HepG2 (cell line): ENCODE measurements around the gene GSDME.

Source experiments
- CTCF ChIP-seq: sonication (generic); formaldehyde crosslinking; IDR thresholded peaks from 2 replicates; pipeline ENCODE4 v1.5.0; 2020; ENCODE audit warnings: mild to moderate bottlenecking, missing genetic modification reagents, moderate library complexity
- ELF1 ChIP-seq: sonication (generic); formaldehyde crosslinking; IDR thresholded peaks from 2 replicates; pipeline ENCODE4 v1.4.0; 2020; ENCODE audit warnings: missing genetic modification reagents
- NRL ChIP-seq: sonication (generic); formaldehyde crosslinking; IDR thresholded peaks from 2 replicates; pipeline ENCODE4 v1.5.0; 2020; ENCODE audit warnings: missing genetic modification reagents, mild to moderate bottlenecking, moderate library complexity, borderline replicate concordance
- POLR2A ChIP-seq, 2 experiments: IDR thresholded peaks; 2 replicates each; pipeline ENCODE4 v1.6.1; 2011; ENCODE audit warnings: low read depth in 2 of 2, low read length in 2 of 2, mild to moderate bottlenecking in 1 of 2, moderate library complexity in 1 of 2; ENCODE audit not compliant: insufficient read depth in 1 of 2
- SIN3A ChIP-seq: IDR thresholded peaks from 2 replicates; pipeline ENCODE4 v1.6.1; 2011; ENCODE audit warnings: low read depth, mild to moderate bottlenecking, control low read depth, low read length, borderline replicate concordance
- TBL1XR1 ChIP-seq: fragments of 150-350 bp; IDR thresholded peaks from 2 replicates; pipeline ENCODE4 v1.6.1; 2014; ENCODE audit warnings: borderline replicate concordance, low read length; ENCODE audit not compliant: partially characterized antibody
- TCF7L2 ChIP-seq: IDR thresholded peaks from 2 replicates; pipeline ENCODE4 v1.6.1; 2011; ENCODE audit warnings: mild to moderate bottlenecking, low read depth, low read length, moderate library complexity
- YY1 ChIP-seq: IDR thresholded peaks from 2 replicates; pipeline ENCODE4 v1.6.1; 2011; ENCODE audit warnings: low read length, low read depth, moderate library complexity, mild to moderate bottlenecking; ENCODE audit not compliant: insufficient read depth, insufficient replicate concordance
- ZNF670 ChIP-seq: sonication (generic); formaldehyde crosslinking; IDR thresholded peaks from 2 replicates; pipeline ENCODE4 v1.8.0; 2022; ENCODE audit warnings: mild to moderate bottlenecking, missing genetic modification reagents, borderline replicate concordance
- TF ChIP-seq, protein P1 (sequence below): sonication (generic); formaldehyde crosslinking; IDR thresholded peaks from 2 replicates; pipeline ENCODE4 v1.9.0; 2021; ENCODE audit warnings: missing genetic modification reagents, borderline replicate concordance
- TF ChIP-seq, protein P2 (sequence below): sonication (generic); formaldehyde crosslinking; IDR thresholded peaks from 2 replicates; pipeline ENCODE4 v1.4.0; 2020; ENCODE audit warnings: missing genetic modification reagents
- TF ChIP-seq, protein P3 (sequence below): sonication (generic); formaldehyde crosslinking; IDR thresholded peaks from 2 replicates; pipeline ENCODE4 v1.4.0; 2020; ENCODE audit warnings: mild to moderate bottlenecking, missing genetic modification reagents
- TF ChIP-seq, protein P4 (sequence below): sonication (generic); formaldehyde crosslinking; IDR thresholded peaks from 2 replicates; pipeline ENCODE4 v1.5.0; 2020; ENCODE audit warnings: missing genetic modification reagents

GRCh38 chr7:24773646-24774045 lies 16.4 kb upstream of the GSDME start:
- TF ChIP-seq YY1: no peak
- TF ChIP-seq CTCF: no peak
- TF ChIP-seq POLR2A (IDR thresholded peaks at IDR 0.05; ENCODE audit: insufficient read depth in 1 of 2, low read depth in 2 of 2, low read length in 2 of 2): no peak
- TF ChIP-seq, protein P1, sequence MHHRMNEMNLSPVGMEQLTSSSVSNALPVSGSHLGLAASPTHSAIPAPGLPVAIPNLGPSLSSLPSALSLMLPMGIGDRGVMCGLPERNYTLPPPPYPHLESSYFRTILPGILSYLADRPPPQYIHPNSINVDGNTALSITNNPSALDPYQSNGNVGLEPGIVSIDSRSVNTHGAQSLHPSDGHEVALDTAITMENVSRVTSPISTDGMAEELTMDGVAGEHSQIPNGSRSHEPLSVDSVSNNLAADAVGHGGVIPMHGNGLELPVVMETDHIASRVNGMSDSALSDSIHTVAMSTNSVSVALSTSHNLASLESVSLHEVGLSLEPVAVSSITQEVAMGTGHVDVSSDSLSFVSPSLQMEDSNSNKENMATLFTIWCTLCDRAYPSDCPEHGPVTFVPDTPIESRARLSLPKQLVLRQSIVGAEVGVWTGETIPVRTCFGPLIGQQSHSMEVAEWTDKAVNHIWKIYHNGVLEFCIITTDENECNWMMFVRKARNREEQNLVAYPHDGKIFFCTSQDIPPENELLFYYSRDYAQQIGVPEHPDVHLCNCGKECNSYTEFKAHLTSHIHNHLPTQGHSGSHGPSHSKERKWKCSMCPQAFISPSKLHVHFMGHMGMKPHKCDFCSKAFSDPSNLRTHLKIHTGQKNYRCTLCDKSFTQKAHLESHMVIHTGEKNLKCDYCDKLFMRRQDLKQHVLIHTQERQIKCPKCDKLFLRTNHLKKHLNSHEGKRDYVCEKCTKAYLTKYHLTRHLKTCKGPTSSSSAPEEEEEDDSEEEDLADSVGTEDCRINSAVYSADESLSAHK (CRISPR knock-in tag): no peak
- TF ChIP-seq, protein P2, sequence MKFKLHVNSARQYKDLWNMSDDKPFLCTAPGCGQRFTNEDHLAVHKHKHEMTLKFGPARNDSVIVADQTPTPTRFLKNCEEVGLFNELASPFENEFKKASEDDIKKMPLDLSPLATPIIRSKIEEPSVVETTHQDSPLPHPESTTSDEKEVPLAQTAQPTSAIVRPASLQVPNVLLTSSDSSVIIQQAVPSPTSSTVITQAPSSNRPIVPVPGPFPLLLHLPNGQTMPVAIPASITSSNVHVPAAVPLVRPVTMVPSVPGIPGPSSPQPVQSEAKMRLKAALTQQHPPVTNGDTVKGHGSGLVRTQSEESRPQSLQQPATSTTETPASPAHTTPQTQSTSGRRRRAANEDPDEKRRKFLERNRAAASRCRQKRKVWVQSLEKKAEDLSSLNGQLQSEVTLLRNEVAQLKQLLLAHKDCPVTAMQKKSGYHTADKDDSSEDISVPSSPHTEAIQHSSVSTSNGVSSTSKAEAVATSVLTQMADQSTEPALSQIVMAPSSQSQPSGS (CRISPR knock-in tag): no peak
- TF ChIP-seq TCF7L2: no peak
- no peak for TF ChIP-seq TBL1XR1
- no peak for TF ChIP-seq ZNF670 (CRISPR knock-in tag)
- TF ChIP-seq SIN3A: no peak
- no peak for TF ChIP-seq ELF1 (CRISPR knock-in tag)
- TF ChIP-seq, protein P3, sequence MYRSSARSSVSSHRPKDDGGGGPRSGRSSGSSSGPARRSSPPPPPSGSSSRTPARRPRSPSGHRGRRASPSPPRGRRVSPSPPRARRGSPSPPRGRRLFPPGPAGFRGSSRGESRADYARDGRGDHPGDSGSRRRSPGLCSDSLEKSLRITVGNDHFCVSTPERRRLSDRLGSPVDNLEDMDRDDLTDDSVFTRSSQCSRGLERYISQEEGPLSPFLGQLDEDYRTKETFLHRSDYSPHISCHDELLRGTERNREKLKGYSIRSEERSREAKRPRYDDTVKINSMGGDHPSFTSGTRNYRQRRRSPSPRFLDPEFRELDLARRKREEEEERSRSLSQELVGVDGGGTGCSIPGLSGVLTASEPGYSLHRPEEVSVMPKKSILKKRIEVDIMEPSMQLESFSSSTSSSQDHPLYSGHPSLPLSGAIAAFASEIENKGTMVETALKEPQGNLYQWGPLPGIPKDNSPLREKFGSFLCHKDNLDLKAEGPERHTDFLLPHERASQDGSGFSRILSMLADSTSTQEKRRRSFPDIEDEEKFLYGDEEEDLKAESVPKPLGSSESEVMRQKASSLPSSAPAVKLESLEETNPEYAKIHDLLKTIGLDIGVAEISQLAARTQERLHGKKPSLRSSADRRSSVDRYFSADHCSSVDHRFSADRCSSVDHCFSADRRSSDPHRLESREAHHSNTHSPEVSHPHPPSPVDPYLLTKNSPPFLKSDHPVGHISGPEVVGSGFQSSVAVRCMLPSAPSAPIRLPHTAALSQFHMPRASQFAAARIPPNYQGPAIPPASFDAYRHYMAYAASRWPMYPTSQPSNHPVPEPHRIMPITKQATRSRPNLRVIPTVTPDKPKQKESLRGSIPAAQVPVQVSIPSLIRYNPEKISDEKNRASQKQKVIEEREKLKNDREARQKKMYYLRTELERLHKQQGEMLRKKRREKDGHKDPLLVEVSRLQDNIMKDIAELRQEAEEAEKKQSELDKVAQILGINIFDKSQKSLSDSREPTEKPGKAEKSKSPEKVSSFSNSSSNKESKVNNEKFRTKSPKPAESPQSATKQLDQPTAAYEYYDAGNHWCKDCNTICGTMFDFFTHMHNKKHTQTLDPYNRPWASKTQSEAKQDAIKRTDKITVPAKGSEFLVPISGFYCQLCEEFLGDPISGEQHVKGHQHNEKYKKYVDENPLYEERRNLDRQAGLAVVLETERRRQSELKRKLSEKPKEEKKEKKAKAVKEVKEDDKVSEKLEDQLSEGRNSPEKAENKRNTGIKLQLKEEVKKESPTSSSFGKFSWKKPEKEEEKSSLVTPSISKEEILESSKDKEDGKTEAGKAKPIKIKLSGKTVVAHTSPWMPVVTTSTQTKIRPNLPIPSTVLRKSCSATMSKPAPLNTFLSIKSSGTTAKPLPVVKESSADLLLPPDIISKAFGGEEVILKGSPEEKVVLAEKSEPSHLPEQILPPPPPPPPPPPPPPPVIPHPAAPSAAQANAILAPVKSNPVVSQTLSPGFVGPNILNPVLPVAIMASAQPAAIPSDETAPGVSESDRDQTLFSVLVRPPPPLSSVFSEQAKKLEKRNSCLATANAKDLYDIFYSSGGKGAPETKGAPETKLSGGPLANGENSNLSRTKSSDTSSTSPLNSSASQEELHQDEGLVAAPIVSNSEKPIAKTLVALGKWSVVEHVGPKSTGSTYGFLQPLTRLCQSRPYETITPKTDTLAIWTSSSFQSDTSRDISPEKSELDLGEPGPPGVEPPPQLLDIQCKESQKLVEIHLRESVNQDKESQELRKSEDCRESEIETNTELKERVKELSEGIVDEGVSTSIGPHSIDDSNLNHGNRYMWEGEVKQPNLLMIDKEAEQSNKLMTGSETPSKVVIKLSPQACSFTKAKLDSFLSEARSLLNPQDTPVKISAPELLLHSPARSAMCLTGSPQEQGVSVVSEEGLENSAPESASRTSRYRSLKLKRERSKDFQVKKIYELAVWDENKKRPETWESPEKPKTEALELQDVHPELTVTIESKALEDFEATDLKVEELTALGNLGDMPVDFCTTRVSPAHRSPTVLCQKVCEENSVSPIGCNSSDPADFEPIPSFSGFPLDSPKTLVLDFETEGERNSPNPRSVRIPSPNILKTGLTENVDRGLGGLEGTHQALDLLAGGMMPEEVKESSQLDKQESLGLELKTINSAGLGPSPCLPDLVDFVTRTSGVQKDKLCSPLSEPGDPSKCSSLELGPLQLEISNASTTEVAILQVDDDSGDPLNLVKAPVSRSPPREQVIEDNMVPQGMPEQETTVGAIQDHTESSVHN (CRISPR knock-in tag): no peak
- TF ChIP-seq NRL (CRISPR knock-in tag): no peak
- TF ChIP-seq, protein P4, sequence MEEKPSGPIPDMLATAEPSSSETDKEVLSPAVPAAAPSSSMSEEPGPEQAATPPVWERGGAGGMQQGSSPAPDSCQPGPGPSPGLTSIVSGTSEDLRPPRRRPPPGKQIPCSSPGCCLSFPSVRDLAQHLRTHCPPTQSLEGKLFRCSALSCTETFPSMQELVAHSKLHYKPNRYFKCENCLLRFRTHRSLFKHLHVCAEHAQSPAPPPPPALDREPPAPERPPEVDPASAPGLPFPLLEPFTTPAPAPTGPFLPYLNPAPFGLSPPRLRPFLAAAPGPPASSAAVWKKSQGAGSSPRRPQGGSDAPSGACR (CRISPR knock-in tag): no peak
